D341Med (cell line): Measurements from ENCODE around the gene B3GLCT.
"Not testable (repeated sequence)": the region's sequence is repeated elsewhere in the genome, so short reads cannot be mapped to it uniquely, and the experiment has no call there.

Experiments
- DNase-seq: peaks from one replicate; pipeline ENCODE4 v3.0.0; 2012; ENCODE audit warnings: low spot score

B3GLCT gene

DNA sequence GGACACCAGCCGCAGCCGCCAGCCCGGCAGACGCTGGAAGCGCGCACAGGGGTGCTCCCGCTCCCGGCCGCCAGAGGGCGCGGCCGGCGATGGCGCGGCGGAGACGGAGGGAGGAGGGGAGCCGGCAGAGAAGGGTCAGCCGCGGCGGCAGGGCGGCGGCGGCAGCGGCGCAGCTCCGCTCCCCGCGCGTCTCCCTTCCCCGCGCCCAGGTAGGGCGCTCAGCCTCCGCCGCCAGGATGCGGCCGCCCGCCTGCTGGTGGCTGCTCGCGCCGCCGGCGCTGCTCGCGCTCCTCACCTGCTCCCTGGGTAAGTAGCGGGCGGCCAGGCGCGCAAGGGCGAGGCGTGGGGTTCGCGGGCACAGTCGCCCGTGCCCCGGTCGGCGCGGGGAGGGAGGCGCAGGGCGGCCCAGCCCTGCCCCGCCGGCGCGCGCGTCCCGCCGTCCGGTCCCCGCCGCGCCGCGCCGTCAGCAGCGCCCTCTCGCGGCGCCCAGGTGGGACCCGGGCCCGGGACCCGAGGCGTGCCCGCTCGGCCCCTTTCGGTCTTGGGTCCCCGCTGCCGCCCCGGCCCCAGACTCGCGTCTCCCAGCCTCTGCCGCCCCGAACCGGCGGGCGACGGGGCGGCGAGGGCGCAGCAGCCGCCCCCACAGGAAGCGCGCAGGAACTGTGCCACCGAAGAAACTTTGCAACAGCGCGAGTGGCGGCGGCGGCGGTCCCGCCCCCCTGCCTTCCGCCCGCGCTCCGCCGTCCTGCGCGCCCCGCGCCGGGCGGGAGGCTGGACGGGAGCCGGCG is at the start of gene B3GLCT:
Gene B3GLCT (plus strand): TSS at position 127 of the 788 bp plus-strand sequence. CDS start 110 bp downstream, at position 237.
- DNase-seq = peak; percentile 93

DNA sequence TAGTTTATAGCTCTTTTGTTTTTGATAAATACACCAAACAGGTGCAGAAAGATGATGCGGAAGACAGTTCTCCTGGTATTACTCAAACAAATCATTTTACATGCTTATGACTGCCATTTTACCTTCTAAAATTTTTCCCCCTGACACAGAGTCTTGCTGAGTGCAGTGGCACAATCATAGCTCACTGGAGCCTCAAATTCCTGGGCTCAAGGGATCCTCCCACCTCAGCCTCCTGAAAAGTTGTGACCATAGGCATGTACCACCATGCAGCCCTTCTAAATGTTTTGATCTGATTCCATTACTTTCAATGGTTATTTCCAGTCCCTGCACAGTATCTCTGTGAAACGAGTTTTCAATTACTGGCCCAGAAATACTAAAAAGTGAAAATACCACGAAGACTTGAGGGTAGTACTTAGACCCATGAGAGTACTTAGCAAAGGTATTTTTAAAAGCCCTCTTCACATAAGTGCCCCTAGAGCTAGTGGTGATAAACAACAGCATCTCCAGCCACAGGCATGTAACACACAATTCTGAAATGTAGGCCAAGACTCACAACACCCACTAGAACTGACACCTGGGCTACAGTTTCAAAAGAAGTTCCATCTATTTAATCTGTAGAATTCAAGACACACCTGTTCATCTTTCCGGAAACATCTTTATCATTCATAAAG is 49.3 kb upstream of the B3GLCT start:
- DNase-seq = no peak

DNA sequence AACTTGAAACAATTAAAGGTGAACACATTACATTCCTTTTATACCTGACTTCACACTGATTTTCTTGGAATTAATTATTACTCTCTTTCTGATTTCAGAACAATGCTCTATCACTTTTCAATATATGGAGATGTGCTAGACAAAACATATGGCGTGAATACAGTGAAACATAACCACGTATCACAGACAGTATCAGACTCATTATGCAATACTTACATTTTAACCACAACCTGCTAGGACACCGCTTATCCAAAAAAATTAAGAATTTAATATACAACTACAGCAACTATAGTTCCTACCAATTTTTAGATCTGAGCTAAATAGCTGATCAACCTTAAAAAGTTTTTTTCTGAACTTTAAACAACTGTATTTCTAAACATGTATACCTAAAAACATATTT is 47.9 kb upstream of the B3GLCT start:
- DNase-seq = no peak

DNA sequence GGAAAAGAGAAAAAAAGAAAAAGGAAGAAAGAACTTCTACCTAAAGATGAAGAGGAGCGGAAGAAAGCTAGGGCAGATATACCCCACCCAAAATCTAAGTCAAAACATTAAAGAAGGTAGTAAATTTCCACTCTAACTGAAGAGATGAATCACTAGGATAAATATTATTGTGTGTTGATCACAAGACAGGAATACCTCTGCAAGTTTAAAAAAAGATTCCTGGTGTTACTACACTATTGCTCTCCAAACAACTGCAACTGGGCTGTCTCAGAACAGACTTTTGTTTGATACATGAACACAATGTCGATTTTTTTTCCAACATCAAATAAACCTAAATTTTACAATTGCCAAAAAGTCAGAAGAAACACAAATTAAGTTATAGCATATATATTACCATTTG is 44.8 kb upstream of the B3GLCT start:
- DNase-seq = no peak

DNA sequence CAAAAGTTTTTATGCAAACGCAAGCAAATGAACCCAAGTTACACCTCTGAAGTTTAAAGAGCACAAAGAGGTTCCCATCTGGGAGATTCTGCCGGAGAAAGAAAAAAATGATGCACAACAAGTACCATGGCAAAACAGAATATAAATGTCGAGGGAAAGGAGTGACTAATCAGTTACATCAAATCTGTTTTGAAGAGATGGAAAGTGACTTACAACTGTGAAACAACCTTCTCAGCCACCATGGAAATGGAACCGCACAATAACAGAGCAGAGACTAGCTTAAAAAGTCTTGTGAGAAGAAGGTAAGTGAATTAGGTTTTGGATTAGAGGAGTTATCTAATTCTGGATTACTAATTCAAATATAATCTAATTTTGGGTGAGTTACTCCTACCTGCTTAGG is 40.5 kb upstream of the B3GLCT start:
- no peak for DNase-seq

DNA sequence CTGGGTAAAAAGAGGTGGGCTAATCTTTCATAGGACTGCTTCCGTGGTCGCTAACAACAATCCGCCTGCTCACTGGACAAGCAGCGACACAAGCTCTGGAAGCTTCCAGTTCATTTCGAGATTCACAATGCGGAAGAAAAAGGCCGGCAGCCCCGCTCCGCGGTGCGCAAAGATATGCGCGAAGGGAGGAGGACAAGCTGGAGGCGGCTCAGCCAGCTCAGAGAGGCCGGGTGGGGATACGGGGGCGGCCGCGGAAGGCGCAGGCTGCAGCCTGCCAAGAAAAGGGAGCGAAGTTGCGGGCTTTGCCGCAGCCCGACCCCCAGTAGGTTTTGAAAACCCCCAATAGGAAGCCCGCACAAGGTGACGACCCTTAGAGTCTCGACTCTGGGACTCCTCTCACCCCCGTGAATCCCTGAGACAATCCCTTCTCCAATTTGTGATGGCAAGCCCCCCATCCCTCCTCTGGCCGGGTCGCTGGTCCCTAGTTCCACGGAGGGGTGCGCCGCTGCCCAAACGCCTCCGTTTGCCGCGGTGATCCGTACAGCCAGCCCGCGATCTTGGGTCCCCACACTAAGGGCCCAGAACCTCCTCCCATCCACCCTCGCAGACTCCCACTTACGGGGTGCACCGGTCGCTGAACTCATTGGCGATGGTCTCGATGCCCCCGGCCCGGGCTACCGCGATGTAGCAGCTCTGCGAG is 38.8 kb upstream of the B3GLCT start:
- DNase-seq = peak; percentile 62

DNA sequence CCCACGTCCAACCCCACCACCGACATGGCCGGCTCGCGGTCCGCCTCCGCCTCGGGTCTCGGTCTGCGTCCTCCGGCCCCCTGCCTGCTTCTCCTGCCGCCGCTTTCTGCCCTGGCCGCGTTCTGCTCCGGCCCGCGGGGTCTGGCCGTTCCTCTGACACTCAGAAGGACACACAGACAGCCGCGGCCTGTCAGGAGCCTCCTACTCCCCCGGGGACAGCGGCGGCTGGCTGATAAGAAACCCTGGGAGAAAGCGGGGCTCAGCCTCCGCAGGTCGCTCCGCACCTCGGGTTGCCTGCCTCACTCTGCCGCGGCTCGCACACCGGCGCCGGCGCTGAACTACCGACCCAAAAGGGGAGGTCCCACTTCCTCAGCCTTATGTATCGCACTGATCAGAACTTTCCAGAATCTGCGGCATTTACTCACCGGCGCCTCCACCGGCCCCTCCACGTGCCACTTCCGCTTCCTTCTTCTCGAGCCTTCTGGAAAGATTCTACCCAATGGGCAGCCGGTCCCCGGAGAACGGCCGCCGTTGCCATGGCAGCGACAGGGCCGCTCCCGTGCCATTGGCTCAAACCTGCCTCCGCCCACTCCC is 38.1 kb upstream of the B3GLCT start, which contains the start of gene HSPH1:
Gene HSPH1 (minus strand): TSS at position 348 of the 594 bp plus-strand sequence. CDS start 322 bp downstream, at position 26.
- peak; percentile 94 for DNase-seq

DNA sequence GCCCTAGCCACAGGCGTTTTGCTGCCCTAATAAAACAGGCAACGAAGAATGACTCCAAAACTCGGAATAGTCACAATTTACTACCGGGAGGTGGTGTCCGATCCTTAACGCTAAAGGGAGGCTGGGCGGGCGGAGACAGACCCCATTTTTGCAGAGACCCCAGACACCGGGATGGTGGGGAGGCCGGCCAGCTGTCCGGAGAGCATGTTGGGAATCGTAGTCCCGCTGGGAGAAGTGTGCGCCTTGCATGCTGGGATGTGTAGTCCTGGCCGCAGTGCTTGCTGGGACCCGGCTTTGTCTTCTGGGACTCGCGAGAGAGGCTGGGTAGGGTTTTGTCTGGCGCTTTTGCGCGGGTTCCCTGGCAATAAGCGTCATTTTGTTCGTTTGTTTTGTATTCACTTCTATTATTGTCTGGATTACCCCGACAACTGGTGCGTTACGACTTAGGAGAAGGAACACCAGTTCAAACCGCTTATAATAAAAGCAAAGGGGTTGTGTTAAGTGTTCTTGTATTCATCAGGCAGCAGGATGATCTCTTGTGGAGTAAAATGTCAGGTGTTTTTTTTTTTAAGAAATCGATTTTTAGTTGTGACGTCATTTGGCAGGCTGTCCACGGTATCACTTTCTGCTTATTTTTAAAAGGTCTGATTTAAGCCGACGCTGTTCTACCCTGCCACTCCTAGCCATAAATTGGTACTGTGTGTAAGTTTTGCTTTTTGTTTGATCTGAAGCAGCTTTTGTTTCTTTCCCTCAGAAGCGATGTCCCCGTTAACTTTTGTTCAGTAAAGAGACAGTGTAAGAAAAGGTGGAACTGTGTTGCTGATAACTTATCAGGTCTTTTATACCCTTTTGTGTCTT is 37.4 kb upstream of the B3GLCT start:
- peak; percentile 91 for DNase-seq

DNA sequence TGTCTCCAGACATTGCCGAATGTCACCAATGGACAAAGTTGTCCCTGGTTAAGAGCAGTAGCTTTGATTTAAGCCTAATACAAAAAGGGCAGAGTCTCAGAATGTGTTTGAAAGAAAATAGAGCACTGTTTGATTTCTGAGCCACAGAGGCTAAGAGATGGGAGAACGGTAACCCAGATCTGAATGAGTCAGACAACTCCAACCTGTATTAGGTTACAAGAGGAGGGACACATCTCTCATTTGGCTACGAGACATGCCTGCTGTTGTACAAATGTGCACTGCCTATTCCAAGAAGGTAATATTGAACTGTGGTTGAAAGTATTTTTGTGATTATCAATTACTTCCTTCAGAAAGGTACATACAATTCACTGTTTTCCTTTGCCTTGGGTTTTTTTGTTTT is 33.2 kb upstream of the B3GLCT start:
- no peak for DNase-seq

DNA sequence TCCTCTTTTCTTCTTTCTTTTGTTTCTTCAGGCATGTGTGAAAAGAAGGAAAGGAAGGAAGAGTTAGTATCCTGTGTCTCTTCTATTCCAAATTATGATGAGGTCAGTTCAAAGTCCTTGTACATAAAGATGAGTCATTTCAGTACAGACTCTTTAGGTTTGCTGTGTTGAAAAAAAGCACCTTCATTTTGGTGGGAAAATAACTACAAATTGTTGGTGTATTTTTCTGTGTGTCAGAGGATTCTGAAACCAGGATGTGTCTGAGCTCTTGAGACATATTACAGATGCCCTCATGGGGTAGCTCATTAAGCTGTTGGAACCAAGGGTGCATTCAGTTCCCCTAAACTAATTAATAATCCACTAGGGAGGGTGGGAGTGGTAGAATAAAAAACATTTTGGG is 32.3 kb upstream of the B3GLCT start:
- no peak for DNase-seq

DNA sequence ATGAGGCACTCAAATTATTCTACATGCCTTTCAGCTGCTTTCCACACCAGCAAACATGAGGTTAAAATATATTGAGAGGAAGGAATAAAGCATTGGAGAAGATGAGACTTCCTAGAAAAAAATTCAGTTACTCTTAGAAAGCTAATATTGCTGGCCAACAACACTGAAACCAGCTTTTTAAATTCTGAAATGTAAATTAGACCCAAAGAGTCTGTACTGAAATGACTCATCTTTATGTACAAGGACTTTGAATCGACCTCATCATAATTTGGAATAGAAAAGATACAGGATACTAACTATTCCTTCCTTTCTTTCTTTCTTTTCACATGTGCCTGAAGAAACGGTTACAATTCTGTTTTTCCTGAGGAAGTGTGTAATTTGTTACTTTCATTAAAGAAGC is 31.6 kb upstream of the B3GLCT start:
- DNase-seq = no peak

DNA sequence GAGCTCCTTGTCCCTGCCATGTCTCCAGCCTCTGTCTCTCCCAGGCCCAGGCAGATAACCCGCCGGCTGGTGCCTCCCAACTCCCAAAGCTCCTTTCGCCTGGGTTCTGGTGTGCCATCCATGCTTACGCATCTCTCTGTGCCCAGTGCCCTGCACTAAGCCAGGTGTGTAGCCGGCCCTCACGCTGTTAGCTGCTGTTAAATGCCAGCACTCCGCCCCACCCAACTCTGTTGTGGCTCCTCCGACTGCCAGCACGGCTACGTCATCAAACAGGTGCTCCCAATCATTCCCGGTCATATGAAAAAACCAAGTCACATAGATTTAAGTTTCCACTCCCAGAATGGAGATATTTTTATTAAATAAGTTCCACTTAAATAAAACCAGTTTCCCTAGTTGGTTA is 31.0 kb upstream of the B3GLCT start:
- no peak for DNase-seq

DNA sequence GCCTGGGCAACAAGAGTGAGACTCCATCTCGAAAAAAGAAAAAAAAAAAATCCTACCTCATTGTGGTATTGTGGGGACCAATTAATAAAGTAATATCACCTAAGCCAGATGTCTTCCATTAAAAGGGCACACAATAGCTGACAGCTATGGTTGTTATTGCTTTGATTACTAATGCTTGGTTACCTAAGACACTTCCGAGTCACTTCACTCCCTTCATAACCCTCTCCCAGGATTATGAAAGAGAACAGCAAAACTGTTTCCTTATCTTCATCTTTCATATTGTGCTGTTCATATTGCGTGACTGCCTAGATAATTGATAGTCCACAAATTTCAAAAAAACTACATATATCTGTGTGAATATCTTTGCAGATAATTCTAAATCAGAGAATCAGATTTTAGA is 27.8 kb upstream of the B3GLCT start:
- no peak for DNase-seq

DNA sequence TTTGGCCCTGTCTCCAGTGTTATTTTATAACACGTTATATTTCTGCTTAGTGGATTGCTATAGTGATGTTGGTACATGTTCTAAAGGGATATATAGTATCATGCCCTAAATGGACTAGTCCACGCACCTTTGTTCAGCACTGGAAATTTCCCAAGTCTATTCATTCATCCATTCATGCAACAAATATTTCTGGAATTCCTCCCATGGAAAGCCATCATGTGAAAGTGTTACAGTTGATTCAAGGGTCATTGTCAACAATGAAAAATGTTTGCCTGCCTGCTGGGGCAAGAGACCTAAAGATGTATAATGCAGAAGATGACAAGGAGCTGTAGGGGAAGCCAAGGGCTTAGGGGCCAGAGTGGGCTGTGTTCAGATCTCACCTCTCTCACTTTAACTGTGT is 27.2 kb upstream of the B3GLCT start:
- DNase-seq = no peak

DNA sequence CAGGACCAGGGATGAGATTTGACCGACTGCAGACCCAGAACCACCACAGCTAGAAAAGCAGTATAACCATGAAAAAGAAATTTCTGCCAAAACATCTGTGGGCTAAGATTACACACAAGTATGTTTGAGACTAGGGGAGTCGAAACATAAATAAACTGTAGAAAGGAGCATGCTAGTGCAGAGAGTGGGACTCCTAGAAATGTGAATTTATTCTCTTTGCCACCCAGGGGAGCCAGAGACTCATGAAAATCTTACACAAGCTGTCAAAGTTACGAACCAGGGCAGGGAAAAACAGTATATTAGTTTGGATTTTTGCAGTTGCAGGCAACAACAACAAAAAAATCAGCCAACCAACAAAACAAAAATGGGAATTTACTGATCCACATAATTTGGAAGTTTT is 25.8 kb upstream of the B3GLCT start:
- DNase-seq = no peak

DNA sequence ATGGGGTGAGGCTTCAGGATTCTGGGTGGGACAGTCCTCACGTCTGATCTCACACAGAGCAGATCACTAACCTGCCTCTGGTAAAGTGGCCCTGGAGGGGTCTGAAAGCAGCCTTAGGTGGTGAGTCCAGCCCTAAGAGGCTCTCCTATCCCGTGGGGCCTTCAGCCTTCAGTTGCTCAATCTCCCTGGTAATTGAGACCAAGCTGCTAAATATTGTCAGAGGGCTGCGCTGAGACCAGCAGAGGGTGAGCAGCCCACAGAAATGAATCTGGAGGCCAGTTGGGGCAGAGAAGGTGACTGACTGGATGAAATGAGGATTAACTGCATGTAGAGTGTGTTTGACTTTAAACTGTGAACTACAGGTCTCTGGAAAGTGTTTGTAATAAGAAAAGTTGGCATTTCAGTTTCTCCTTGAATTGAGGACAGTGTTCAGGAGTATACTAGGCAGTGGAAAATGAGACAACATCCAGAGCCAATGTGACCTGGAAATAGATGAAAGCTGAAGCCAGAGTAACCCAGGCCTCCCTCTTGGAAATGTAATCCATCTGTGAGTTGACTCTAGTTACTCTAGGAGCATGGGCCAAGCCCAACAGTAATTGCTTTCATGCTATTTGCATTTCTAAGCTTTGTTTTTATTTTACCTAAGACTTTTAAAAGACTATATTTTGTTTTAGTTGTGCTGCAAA is 23.8 kb upstream of the B3GLCT start:
- no peak for DNase-seq

DNA sequence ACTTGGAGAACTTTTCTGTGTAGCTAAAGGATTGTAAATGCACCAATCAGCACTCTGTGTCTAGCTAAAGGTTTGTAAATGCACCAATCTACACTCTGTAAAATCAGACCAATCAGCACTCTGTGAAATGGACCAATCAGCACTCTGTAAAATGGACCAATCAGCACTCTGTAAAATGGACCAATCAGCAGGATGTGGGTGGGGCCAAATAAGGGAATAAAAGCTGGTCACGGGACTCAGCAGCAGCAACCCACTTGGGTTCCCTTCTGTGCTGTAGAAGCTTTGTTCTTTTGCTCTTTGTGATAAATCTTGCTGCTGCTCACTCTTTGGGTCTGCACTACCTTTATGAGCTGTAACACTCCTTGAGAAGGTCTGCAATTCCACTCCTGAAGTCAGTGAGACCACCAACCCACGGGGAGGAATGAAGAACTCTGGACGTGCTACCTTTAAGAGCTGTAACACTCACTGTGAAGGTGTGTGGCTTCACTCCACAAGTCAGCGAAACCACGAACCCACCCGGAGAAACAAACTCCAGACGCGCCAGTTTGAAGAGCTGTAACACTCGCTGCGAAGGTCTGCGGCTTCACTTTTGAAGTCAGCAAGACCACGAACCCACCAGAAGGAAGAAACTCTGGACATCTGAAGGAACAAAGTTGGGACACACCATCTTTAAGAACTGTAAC is 21.8 kb upstream of the B3GLCT start:
- DNase-seq = not testable (repeated sequence)

DNA sequence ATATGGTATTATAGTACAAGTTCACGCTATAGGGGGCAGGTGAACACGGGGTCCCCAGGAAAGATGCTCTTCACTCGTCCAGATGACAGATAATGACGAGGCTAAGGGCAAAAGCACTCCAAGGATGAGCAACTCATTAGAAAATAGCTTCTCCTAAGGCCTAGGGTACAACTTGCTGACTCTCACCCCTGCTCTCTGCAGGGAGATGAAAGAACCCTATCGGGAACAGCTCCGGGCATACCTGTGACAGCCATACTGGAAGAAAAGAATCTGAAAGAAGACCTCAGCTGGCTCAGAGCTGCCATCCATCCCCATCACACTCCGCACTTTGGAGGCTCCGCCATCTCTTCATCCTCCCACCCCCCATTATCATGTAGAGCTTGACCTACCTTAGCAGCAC is 20.5 kb upstream of the B3GLCT start:
- DNase-seq = no peak

DNA sequence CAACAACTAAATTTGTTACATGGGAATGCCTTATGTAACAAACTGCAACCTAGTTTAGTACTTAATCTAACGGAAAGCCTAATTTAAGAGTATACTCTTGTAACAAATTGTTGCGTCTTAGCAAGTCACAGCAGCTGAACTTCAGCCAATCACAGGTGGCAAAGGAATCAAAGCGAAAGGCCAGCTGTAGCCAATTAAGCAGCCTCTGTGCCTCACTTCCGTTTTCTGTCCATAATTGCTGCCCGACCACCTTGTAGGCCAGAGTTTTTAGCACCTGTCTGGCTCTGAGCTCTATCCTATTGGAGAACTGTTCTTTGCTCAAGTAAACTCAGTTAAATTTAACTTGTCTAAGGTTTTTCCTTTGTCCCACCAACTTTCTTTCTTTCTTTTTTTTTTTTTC is 20.0 kb upstream of the B3GLCT start:
- no peak for DNase-seq

DNA sequence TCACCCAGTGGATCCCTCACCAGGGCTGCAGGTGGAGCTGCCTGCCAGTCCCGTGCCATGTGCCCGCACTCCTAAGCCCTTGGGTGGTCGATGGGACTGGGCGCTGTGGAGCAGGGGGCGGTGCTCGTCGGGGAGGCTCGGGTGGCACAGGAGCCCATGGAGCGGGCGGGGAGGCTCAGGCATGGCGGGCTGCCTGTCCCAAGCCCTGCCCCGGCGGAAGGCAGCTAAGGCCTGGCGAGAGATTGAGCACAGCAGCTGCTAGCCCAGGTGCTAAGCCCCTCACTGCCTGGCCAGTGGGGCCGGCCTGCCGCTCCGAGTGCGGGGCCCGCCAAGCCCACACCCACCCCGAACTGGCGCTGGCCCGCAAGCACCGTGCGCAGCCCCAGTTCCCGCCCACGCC is 16.8 kb upstream of the B3GLCT start:
- no peak for DNase-seq
